ENCODE measurements around the gene SAMD4B. TPM values are rescaled to one million over a fixed set of nuclear protein-coding genes. Genes with fewer than 3 reads are reported as not detected.
"Not testable (repeated sequence)": the region's sequence is repeated elsewhere in the genome, so short reads cannot be mapped to it uniquely, and the experiment has no call there.

The SAMD4B gene
- total RNA-seq, 1 donor from 2014 or later = 19.2 TPM

- peaks cover 24% of the 10 kb centered on the region for H3K36me3 ChIP-seq (ENCODE audit: control insufficient read depth, insufficient read depth, low read length)
- no peaks in the 10 kb centered on the region for H3K27me3 ChIP-seq (ENCODE audit: control insufficient read depth, insufficient read depth, low read length)
- FAIRE-seq (no peak), DNase-seq (ENCODE audit: low read depth) (no peak)
- no peak for TF ChIP-seq CTCF (IDR thresholded peaks at IDR 0.05; ENCODE audit: insufficient read depth, low read length, severe bottlenecking)
- H3K4me3 ChIP-seq (ENCODE audit: low read depth, low read length) = no peak overlapping the region
These were observed 30.0 kb downstream of the SAMD4B start for GRCh38 chr19:39372047-39372802.

GRCh38 chr19:39372941-39373340, 30.7 kb downstream of the SAMD4B start:
- no peak for TF ChIP-seq CTCF (IDR thresholded peaks at IDR 0.05; ENCODE audit: insufficient read depth, low read length, severe bottlenecking)
- Histone ChIP-seq H3K36me3 (ENCODE audit: control insufficient read depth, insufficient read depth, low read length) (peaks cover 28% of the 10 kb centered on the region), H3K27me3 (ENCODE audit: control insufficient read depth, insufficient read depth, low read length) (no peaks in the 10 kb centered on the region), H3K4me3 (ENCODE audit: low read depth, low read length) (no peak overlapping the region)
- FAIRE-seq (no peak), DNase-seq (ENCODE audit: low read depth) (no peak)

DNA sequence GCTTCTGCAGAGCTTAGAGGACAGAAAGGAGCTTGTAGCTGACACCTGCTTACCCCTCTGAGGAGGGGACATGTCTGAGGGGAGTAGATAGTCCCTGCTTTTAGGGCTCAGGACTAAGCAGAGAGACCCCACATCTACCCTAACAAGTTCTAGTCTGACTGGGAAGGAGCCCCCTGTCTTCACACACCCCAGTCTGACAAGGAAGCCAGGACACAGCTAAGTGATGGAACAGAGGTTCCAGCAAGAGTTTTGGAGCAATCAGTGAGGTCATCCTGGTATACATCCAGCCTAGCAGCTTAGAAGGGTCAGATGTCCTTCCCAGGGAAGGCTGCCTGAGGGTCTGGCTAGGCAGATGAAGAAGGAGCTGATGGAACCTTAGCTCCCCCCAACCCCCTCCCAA, 33.7 kb downstream of the SAMD4B start:
- H3K27me3 ChIP-seq (ENCODE audit: control insufficient read depth, insufficient read depth, low read length) = no peaks in the 10 kb centered on the region
- H3K36me3 ChIP-seq (ENCODE audit: control insufficient read depth, insufficient read depth, low read length) = peaks cover 42% of the 10 kb centered on the region
- DNase-seq (ENCODE audit: low read depth) = no peak
- TF ChIP-seq CTCF (IDR thresholded peaks at IDR 0.05; ENCODE audit: insufficient read depth, low read length, severe bottlenecking) = no peak
- no peak overlapping the region for H3K4me3 ChIP-seq (ENCODE audit: low read depth, low read length)
- FAIRE-seq = no peak

DNA sequence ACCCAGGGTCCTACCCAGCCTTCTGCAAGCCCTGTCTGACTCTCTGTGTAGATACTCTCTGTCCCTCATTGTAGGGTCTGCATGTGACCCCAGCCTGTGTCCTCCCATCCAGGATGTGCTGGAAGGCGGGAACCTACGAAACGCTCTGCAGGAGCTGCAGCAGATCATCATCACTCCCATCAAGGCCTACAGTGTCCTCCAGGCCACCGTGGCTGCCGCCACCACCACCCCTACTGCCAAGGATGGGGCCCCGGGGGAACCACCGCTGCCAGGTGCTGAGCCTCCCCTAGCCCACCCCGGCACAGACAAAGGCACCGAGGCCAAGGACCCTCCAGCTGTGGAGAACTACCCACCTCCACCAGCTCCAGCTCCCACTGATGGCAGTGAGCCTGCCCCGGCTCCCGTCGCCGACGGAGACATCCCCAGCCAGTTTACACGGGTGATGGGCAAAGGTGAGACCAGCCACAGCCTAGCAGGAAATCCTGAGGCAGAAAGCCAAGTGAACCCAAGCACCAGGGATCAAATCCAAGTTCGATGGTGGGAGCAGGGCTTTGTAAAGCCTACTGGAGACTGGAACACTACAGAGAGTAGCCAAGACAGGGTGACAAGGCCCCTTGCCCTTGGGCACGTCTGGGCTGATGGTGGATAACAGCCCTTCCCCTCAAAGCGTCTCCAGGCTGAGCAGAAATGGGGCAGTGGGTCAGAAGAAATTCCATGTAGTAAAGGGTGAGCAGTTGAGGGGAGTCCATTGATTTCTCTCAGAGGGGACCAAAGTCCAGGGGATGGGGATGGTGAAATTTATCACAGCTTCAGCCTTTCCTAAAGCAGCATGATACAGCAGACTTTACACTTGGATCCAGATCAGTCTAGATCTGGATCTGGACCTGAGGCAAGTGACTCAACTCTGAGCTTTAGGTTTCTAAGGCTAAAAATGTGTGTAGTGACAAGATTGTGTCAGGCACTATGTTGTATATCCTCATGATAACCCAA, 35.4 kb downstream of the SAMD4B start:
- no peak for DNase-seq (ENCODE audit: low read depth)

GRCh38 chr19:39379366-39379765, 37.1 kb downstream of the SAMD4B start:
- not testable (repeated sequence) for H3K4me3 ChIP-seq (ENCODE audit: low read depth, low read length); FAIRE-seq; DNase-seq (ENCODE audit: low read depth); H3K27me3 ChIP-seq (ENCODE audit: control insufficient read depth, insufficient read depth, low read length)
- H3K36me3 ChIP-seq (ENCODE audit: control insufficient read depth, insufficient read depth, low read length) = peaks cover 50% of the 10 kb centered on the region

More for the DNA sequence above, 35.4 kb downstream of the SAMD4B start:
- TF ChIP-seq CTCF (IDR thresholded peaks at IDR 0.05; ENCODE audit: insufficient read depth, low read length, severe bottlenecking) = no peak
- Histone ChIP-seq H3K27me3 (ENCODE audit: control insufficient read depth, insufficient read depth, low read length) (no peaks in the 10 kb centered on the region), H3K36me3 (ENCODE audit: control insufficient read depth, insufficient read depth, low read length) (peaks cover 42% of the 10 kb centered on the region), H3K4me3 (ENCODE audit: low read depth, low read length) (no peak overlapping the region)
- FAIRE-seq = no peak

DNA sequence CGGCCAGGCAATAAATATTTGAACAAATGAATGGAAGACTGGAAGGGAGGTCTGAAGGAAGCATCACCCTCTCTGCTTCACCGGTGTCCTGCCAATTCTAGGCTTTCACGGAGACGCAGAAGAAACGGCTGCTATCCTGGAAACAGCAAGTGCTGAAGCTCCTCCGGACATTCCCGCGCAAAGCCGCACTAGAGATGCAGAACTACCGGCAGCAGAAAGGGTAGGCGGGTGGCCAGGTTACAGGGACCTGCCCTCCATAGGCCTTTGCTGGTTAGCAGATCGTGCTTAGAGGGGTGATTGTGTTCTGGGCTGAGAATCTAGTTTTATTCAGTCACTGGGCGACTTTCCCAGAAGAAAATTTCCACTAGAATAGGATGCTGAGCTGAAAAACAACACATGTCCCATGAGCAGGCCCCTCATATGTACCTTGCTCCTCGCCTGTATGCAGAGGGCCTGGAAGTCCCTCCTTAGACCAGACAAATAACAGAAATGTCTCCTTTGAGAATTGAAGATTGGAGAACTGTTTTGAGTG, 37.7 kb downstream of the SAMD4B start:
- no peaks in the 10 kb centered on the region for H3K27me3 ChIP-seq (ENCODE audit: control insufficient read depth, insufficient read depth, low read length)
- FAIRE-seq = no peak
- DNase-seq (ENCODE audit: low read depth) = no peak
- no peak overlapping the region for H3K4me3 ChIP-seq (ENCODE audit: low read depth, low read length)
- peaks cover 49% of the 10 kb centered on the region for H3K36me3 ChIP-seq (ENCODE audit: control insufficient read depth, insufficient read depth, low read length)
- TF ChIP-seq CTCF (IDR thresholded peaks at IDR 0.05; ENCODE audit: insufficient read depth, low read length, severe bottlenecking) = no peak

All from bronchial epithelial cell (primary cell).